Naive thymus-derived CD4-positive, alpha-beta T cell (primary cell): ENCODE results near the gene ASAP3. TPM values are rescaled to one million over a fixed set of nuclear protein-coding genes. Genes with fewer than 3 reads are reported as not detected.

Experiments used
- ATAC-seq: fragments of 150-1000 bp; cut with Tn5 transposase; 2 replicates; pipeline ENCODE4 v1.10.0; 2021; ENCODE audit warnings: mild to moderate bottlenecking, moderate library complexity
- CTCF ChIA-PET: fragments of 350-600 bp; sonication (Branson Sonifier 250); formaldehyde crosslinking; loops from one replicate; lab custom pipeline; 2021; ENCODE audit warnings: antibody characterized with exemption; lab: Charles Lee
- POLR2A ChIA-PET: fragments of 350-600 bp; sonication (Branson Sonifier 250); formaldehyde crosslinking; loops from one replicate; lab custom pipeline; 2021; ENCODE audit warnings: antibody characterized with exemption, inconsistent platforms; lab: Charles Lee
- DNase-seq, 9 donors: peaks; one replicate each; pipeline versions ENCODE4 v3.0.0 to v3.0.0-alpha.2; 2020 to 2022; ENCODE audit warnings: mixed read lengths in 1 of 9
- H3K27ac ChIP-seq: one replicate; pipeline ENCODE4 v1.7.0; 2013; ENCODE audit warnings: mild to moderate bottlenecking, low read depth, low read length, moderate library complexity
- H3K27me3 ChIP-seq, 2 donors: one replicate each; pipeline ENCODE4 v1.7.0; 2013; ENCODE audit warnings: low read length in 2 of 2, mild to moderate bottlenecking in 2 of 2, moderate library complexity in 2 of 2; ENCODE audit not compliant: control insufficient read depth in 2 of 2, insufficient read depth in 2 of 2
- H3K36me3 ChIP-seq, 3 experiments: 1 replicate in 2 of 3; 2 replicates in 1 of 3; pipeline ENCODE4 v1.7.0; 2013; ENCODE audit warnings: low read length in 3 of 3, mild to moderate bottlenecking in 3 of 3, moderate library complexity in 1 of 3; ENCODE audit not compliant: insufficient read depth in 3 of 3, control insufficient read depth in 2 of 3
- H3K4me1 ChIP-seq, 2 donors: one replicate each; pipeline ENCODE4 v1.7.0; 2013; ENCODE audit warnings: low read length in 2 of 2, mild to moderate bottlenecking in 2 of 2, moderate library complexity in 1 of 2; ENCODE audit not compliant: control insufficient read depth in 2 of 2, insufficient read depth in 2 of 2
- H3K4me3 ChIP-seq: 2 replicates; pipeline ENCODE4 v1.7.0; 2013; ENCODE audit warnings: mild to moderate bottlenecking, low read length
- H3K9me3 ChIP-seq, 3 experiments: 1 replicate in 2 of 3; 2 replicates in 1 of 3; pipeline ENCODE4 v1.7.0; 2013; ENCODE audit warnings: low read length in 3 of 3; ENCODE audit not compliant: control insufficient read depth in 2 of 3
- H3K27ac Mint-ChIP-seq, 9 donors: one replicate each; pipeline ENCODE4 v1.8.0; 2020 to 2022; ENCODE audit warnings: mixed read lengths in 9 of 9, mild to moderate bottlenecking in 8 of 9, moderate library complexity in 5 of 9, inconsistent platforms in 2 of 9
- H3K27me3 Mint-ChIP-seq, 5 donors: one replicate each; pipeline ENCODE4 v1.8.0; 2021 to 2022; ENCODE audit warnings: mixed read lengths in 5 of 5, mild to moderate bottlenecking in 1 of 5
- H3K36me3 Mint-ChIP-seq, 5 donors: one replicate each; pipeline ENCODE4 v1.8.0; 2020 to 2022; ENCODE audit warnings: mixed read lengths in 5 of 5, mild to moderate bottlenecking in 3 of 5, inconsistent platforms in 1 of 5
- H3K4me1 Mint-ChIP-seq, 7 donors: one replicate each; pipeline ENCODE4 v1.8.0; 2020 to 2022; ENCODE audit warnings: mixed read lengths in 7 of 7, mild to moderate bottlenecking in 3 of 7, inconsistent platforms in 1 of 7
- H3K4me3 Mint-ChIP-seq, 10 donors: one replicate each; pipeline ENCODE4 v1.8.0; 2020 to 2022; ENCODE audit warnings: mild to moderate bottlenecking in 10 of 10, mixed read lengths in 10 of 10, moderate library complexity in 6 of 10, inconsistent platforms in 2 of 10
- H3K9me3 Mint-ChIP-seq, 11 donors: one replicate each; pipeline ENCODE4 v1.8.0; 2020 to 2022; ENCODE audit warnings: mixed read lengths in 11 of 11, mild to moderate bottlenecking in 4 of 11, inconsistent platforms in 1 of 11, moderate library complexity in 1 of 11
- intact Hi-C, 2 donors: fragments of 100-400 bp; cut with micrococcal nuclease; formaldehyde crosslinking; loops; one replicate each; pipeline ENCODE4 v1.15.1; 2023
- polyA plus RNA-seq, 2 donors: library from polyadenylated mRNA; unstranded; fragments of 300-500 nt; fragmentation: Illumina TruSeq; gene quantifications; one replicate each; pipeline ENCODE4 v1.2.3, GENCODE V29; 2021
- total RNA-seq, 6 experiments: library from RNA in 5 of 6; stranded (reverse) in 5 of 6; gene quantifications; 1 replicate in 5 of 6; 2 replicates in 1 of 6; pipeline ENCODE4 v1.2.3 and lab custom pipeline; 2021 to 2026

ASAP3 gene
- total and polyA plus RNA-seq, 7 experiments from 2014 or later = 0.12 to 8.8 (median 1.5) TPM

DNA sequence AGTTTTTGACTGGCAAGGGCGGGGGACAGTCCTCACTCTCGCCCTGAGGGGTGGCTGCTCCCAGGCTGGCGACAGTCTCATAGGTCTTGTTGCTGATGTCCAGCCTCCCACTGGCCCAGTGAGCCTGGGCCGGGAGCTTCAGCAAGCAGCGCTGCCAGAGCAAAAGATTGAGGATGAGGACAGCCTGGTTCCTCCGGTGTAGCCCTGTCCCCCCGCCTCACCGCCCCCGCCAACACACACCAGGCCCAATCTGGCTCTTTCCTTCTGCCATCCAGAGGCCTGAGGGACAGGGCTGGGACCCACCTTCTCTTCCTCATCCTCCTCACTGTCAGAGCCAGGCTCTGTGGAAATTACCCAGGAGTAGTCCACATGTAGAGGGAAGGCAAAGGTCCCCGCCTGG, 50.9 kb downstream of the ASAP3 start:
- ATAC-seq = no peak
- Histone ChIP-seq H3K27ac (no peak overlapping the region), H3K9me3 (no peaks in the 10 kb centered on the region), H3K4me3 (no peak overlapping the region), H3K36me3 (no peaks in the 10 kb centered on the region), H3K4me1 (no peaks in the 10 kb centered on the region), H3K27me3 (no peaks in the 10 kb centered on the region)
- DNase-seq = no peak
- Mint-ChIP-seq H3K27me3 (peaks cover 0 to 33% (median 0%) of the 10 kb centered on the region in 5 donors), H3K27ac (no peak overlapping the region), H3K36me3 (no peaks in the 10 kb centered on the region), H3K9me3 (no peaks in the 10 kb centered on the region), H3K4me3 (no peak overlapping the region), H3K4me1 (no peaks in the 10 kb centered on the region)
- CTCF ChIA-PET = no interaction called here
- intact Hi-C loops = no loop called here
- POLR2A ChIA-PET = no interaction called here

- no peak overlapping the region for H3K4me3 Mint-ChIP-seq
- no peak overlapping the region for H3K27ac ChIP-seq
- intact Hi-C loops = no loop called here
- DNase-seq (no peak), ATAC-seq (no peak)
- no peaks in the 10 kb centered on the region for H3K9me3 ChIP-seq
- H3K27me3 ChIP-seq = no peaks in the 10 kb centered on the region
- no peak overlapping the region for H3K4me3 ChIP-seq
- POLR2A ChIA-PET = no interaction called here
- no peaks in the 10 kb centered on the region for H3K36me3 ChIP-seq
- peaks cover 0 to 47% (median 0%) of the 10 kb centered on the region in 5 donors for H3K27me3 Mint-ChIP-seq
- H3K4me1 ChIP-seq = no peaks in the 10 kb centered on the region
- no peak overlapping the region for H3K27ac Mint-ChIP-seq
- CTCF ChIA-PET = no interaction called here
- H3K4me1 Mint-ChIP-seq = peaks cover 0 to 4% (median 0%) of the 10 kb centered on the region in 7 donors
- H3K36me3 Mint-ChIP-seq = peaks cover 0 to 3% (median 0%) of the 10 kb centered on the region in 5 donors
- no peaks in the 10 kb centered on the region for H3K9me3 Mint-ChIP-seq
These were observed 52.5 kb downstream of the ASAP3 start for GRCh38 chr1:23431431-23431830.

- Histone ChIP-seq H3K36me3 (no peaks in the 10 kb centered on the region), H3K9me3 (no peaks in the 10 kb centered on the region), H3K27ac (no peak overlapping the region), H3K4me1 (no peaks in the 10 kb centered on the region), H3K27me3 (no peaks in the 10 kb centered on the region), H3K4me3 (no peak overlapping the region)
- Mint-ChIP-seq H3K4me3 (no peak overlapping the region), H3K27me3 (peaks cover 0 to 50% (median 0%) of the 10 kb centered on the region in 5 donors), H3K27ac (no peak overlapping the region), H3K36me3 (peaks cover 0 to 3% (median 0%) of the 10 kb centered on the region in 5 donors), H3K9me3 (no peaks in the 10 kb centered on the region), H3K4me1 (peaks cover 0 to 8% (median 0%) of the 10 kb centered on the region in 7 donors)
- DNase-seq (no peak), ATAC-seq (no peak)
- intact Hi-C loops = no loop called here
- POLR2A ChIA-PET = no interaction called here
- CTCF ChIA-PET = no interaction called here
These were observed 53.2 kb downstream of the ASAP3 start for GRCh38 chr1:23430803-23431202.

DNA sequence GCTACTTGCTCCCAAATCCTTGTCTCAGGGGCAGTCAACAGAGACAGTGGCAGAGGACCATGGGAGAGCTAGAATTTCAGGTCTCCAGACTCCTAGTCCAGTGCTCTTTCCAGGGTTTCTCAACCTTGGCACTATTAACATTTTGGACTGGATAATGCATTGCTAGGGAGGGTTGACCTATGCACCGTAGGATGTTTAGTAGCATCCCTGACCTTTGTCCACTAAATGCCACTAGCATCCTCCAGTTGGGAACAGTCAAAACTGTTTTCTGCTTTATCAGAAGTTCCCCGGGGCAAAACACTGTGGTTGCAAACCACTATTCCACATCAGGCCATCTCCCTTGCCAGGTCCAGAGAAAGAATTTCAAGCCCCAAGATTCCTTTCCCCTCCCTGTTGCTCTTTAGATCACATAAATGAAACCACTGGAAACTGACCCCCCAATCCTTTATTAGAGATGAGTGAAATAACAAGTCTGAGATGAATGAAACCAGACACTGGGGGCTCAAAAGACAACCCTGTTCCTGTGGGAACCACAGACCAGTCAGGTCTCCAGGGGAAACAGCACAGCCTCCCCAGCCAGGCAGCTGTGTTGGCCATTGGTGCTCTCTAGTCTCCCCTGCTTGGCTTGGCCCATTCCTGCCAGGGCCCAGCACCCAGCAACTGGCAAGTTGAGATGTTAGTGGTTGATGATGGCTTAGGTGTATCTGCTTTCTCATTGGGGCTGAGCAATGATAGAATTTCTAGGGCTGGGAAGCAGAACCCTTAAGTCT, 55.7 kb downstream of the ASAP3 start:
- H3K9me3 ChIP-seq = no peaks in the 10 kb centered on the region
- POLR2A ChIA-PET = no interaction called here
- no peaks in the 10 kb centered on the region for H3K27me3 ChIP-seq
- DNase-seq (no peak), ATAC-seq (no peak)
- no peak overlapping the region for H3K4me3 ChIP-seq
- peaks cover 0 to 3% of the 10 kb centered on the region in 2 donors for H3K4me1 ChIP-seq
- CTCF ChIA-PET = interaction anchor here (1.0 kb wide), 1 partner anchor 26 kb away, joined by 3 read pairs; no protein-coding TSS in a partner anchor
- H3K4me1 Mint-ChIP-seq = peaks cover 3 to 15% (median 8%) of the 10 kb centered on the region in 7 donors
- H3K4me3 Mint-ChIP-seq = no peak overlapping the region
- peaks cover 0 to 55% (median 0%) of the 10 kb centered on the region in 5 donors for H3K27me3 Mint-ChIP-seq
- intact Hi-C loops = no loop called here
- peaks cover 0 to 3% (median 0%) of the 10 kb centered on the region in 5 donors for H3K36me3 Mint-ChIP-seq
- H3K27ac ChIP-seq = no peak overlapping the region
- peak overlapping the region in 4 of 9 donors; percentile 5 to 57 (median 33) for H3K27ac Mint-ChIP-seq
- H3K36me3 ChIP-seq = peaks cover 0 to 5% (median 0%) of the 10 kb centered on the region in 3 experiments
- H3K9me3 Mint-ChIP-seq = no peaks in the 10 kb centered on the region

DNA sequence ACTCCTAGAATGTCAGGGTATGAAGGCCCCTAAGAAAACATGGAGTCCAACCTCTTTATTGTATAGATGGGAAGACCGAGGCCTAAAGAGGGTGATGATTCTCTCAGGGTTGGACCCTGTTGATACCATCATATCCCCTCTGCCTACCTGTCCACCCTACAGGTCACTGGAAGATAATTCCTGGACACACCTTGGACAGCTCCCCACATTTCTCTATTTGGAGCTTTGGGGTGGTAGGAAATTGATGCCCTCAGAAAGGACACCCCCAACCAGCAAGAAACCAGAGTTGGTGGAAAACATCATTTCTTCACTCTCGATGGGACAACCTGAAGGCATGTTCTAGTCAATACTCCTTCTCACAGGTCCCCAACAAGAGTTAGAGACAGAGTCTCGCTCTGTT, 56.4 kb downstream of the ASAP3 start:
- intact Hi-C loops = no loop called here
- Histone ChIP-seq H3K27me3 (no peaks in the 10 kb centered on the region), H3K4me1 (peaks cover 4 to 11% of the 10 kb centered on the region in 2 donors), H3K27ac (no peak overlapping the region), H3K36me3 (peaks cover 0 to 5% (median 0%) of the 10 kb centered on the region in 3 experiments), H3K9me3 (no peaks in the 10 kb centered on the region), H3K4me3 (no peak overlapping the region)
- no peak for ATAC-seq
- Mint-ChIP-seq H3K4me3 (no peak overlapping the region), H3K27ac (no peak overlapping the region), H3K4me1 (peaks cover 9 to 22% (median 16%) of the 10 kb centered on the region in 7 donors), H3K9me3 (no peaks in the 10 kb centered on the region), H3K36me3 (peaks cover 0 to 3% (median 0%) of the 10 kb centered on the region in 5 donors), H3K27me3 (peaks cover 0 to 54% (median 0%) of the 10 kb centered on the region in 5 donors)
- no peak for DNase-seq
- CTCF ChIA-PET = no interaction called here
- POLR2A ChIA-PET = no interaction called here

DNA sequence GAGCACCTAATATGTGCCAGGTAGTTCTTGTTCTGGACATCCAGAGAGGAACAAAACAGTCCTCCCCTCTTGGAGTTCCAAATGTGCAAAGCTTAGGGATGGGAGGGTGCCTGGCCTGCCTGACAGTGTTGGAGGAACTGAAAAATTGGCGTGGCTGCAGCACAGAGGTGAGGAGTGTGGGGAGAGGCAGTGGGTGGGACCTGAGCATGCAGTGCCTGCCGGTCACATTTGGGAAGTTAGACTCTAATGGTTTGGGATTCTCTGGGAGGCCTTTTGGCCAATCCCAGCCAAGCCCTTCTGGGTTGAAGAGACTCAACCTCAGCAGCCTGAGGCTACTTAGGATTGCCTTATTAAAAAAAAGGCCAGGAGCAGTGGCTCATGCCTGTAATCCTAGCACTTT, 57.2 kb downstream of the ASAP3 start:
- H3K4me3 ChIP-seq = no peak overlapping the region
- H3K4me1 ChIP-seq = peaks cover 10 to 17% of the 10 kb centered on the region in 2 donors
- peaks cover 0 to 5% (median 0%) of the 10 kb centered on the region in 3 experiments for H3K36me3 ChIP-seq
- peaks cover 0 to 7% (median 0%) of the 10 kb centered on the region in 5 donors for H3K36me3 Mint-ChIP-seq
- H3K27me3 Mint-ChIP-seq = peaks cover 0 to 54% (median 0%) of the 10 kb centered on the region in 5 donors
- H3K9me3 Mint-ChIP-seq = no peaks in the 10 kb centered on the region
- no peak overlapping the region for H3K27ac ChIP-seq
- CTCF ChIA-PET = interaction anchor here (2.2 kb wide), 1 partner anchor 23 kb away, joined by 5 read pairs; no protein-coding TSS in a partner anchor
- peaks cover 16 to 30% (median 23%) of the 10 kb centered on the region in 7 donors for H3K4me1 Mint-ChIP-seq
- H3K27me3 ChIP-seq = no peaks in the 10 kb centered on the region
- DNase-seq = no peak
- no peak overlapping the region for H3K4me3 Mint-ChIP-seq
- POLR2A ChIA-PET = interaction anchor here (1.7 kb wide), 1 partner anchor 82 kb away, joined by 6 read pairs; the partner anchor contains the start of gene HNRNPR
- ATAC-seq = no peak
- H3K27ac Mint-ChIP-seq = peak overlapping the region in 4 of 9 donors; percentile 0 to 67 (median 11)
- intact Hi-C loops = no loop called here
- no peaks in the 10 kb centered on the region for H3K9me3 ChIP-seq
